ENCODE results near the gene PRKRA. TPM values are rescaled to one million over a fixed set of nuclear protein-coding genes. Genes with fewer than 3 reads are reported as not detected.

Gene PRKRA
- total and polyA plus RNA-seq, 4 donors = 8.3 to 28.1 (median 13.4) TPM

DNA sequence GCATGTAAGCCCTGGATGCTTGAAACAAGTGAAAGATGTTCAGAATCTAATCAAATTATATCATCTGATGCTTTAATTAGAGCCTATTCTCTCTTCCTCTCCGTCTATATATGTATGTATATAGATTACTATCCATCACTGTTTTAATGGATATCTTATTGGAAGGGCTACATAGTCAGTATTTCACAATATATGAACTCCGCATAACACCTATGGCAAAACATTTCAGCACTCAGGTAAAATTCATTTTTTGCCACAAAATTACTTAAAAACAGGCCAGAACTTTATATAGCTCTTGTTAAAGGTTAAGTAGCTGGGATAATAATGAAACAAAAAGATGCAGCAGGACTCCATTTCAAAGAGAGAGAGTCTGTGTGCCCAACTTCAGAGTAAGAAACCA is 1.4 kb upstream of the PRKRA start:
- Histone ChIP-seq H3K36me3 (ENCODE audit: control insufficient read depth in 4 of 4, insufficient read depth in 3 of 4, low read depth in 1 of 4, low read length in 3 of 4) (peaks cover 0 to 9% (median 7%) of the 10 kb centered on the region in 4 donors), H3K9me3 (ENCODE audit: control insufficient read depth in 4 of 4, low read length in 3 of 4) (no peaks in the 10 kb centered on the region), H3K9ac (ENCODE audit: low read depth in 1 of 2, low read length in 2 of 2) (no peak overlapping the region), H3K27me3 (ENCODE audit: control insufficient read depth in 4 of 4, insufficient read depth in 4 of 4, low read length in 3 of 4) (no peaks in the 10 kb centered on the region), H3K27ac (ENCODE audit: low read depth in 1 of 2, low read length in 2 of 2) (no peak overlapping the region), H3K4me1 (ENCODE audit: control insufficient read depth in 4 of 4, insufficient read depth in 4 of 4, low read length in 3 of 4) (peaks cover 2 to 27% (median 20%) of the 10 kb centered on the region in 4 donors), H3K4me3 (ENCODE audit: low read depth in 1 of 3, low read length in 3 of 3) (no peak overlapping the region)
- TF ChIP-seq, protein P1, sequence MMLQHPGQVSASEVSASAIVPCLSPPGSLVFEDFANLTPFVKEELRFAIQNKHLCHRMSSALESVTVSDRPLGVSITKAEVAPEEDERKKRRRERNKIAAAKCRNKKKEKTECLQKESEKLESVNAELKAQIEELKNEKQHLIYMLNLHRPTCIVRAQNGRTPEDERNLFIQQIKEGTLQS (IDR thresholded peaks at IDR 0.05) = no peak
- no peak for TF ChIP-seq YY1 (IDR thresholded peaks at IDR 0.05)
- TF ChIP-seq FOXA1 (IDR thresholded peaks at IDR 0.05) = no peak
- TF ChIP-seq, protein P2, sequence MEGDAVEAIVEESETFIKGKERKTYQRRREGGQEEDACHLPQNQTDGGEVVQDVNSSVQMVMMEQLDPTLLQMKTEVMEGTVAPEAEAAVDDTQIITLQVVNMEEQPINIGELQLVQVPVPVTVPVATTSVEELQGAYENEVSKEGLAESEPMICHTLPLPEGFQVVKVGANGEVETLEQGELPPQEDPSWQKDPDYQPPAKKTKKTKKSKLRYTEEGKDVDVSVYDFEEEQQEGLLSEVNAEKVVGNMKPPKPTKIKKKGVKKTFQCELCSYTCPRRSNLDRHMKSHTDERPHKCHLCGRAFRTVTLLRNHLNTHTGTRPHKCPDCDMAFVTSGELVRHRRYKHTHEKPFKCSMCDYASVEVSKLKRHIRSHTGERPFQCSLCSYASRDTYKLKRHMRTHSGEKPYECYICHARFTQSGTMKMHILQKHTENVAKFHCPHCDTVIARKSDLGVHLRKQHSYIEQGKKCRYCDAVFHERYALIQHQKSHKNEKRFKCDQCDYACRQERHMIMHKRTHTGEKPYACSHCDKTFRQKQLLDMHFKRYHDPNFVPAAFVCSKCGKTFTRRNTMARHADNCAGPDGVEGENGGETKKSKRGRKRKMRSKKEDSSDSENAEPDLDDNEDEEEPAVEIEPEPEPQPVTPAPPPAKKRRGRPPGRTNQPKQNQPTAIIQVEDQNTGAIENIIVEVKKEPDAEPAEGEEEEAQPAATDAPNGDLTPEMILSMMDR (IDR thresholded peaks at IDR 0.05; ENCODE audit: low read depth, low read length, missing input control) = no peak
- DNase-seq (ENCODE audit: low spot score) = no peak
- WGBS = 96% methylated on average over 2 of the region's 2 CpGs

DNA sequence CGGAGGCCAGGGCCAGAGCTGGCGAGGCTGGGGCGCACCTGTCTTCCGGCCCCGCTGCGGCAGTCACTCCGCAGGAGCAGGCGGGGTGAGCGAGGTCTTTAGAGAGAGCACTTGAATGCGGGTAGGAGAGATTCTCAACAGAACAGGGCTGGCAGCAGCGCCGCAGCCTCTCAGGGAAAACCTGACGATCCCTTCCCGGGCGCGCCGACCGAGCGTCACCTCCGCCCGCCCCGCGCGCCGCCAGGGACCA is 526 bp downstream of the PRKRA start:
- TF ChIP-seq, protein P1 (IDR thresholded peaks at IDR 0.05) = no peak
- TF ChIP-seq HNF4A (conservative IDR thresholded peaks at IDR 0.05) = no peak
- no peak for TF ChIP-seq GABPA (IDR thresholded peaks at IDR 0.05 in 1 of 2, conservative IDR thresholded peaks at IDR 0.05 in 1 of 2)
- TF ChIP-seq JUND (IDR thresholded peaks at IDR 0.05) = no peak
- TF ChIP-seq, protein P3, sequence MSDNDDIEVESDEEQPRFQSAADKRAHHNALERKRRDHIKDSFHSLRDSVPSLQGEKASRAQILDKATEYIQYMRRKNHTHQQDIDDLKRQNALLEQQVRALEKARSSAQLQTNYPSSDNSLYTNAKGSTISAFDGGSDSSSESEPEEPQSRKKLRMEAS (IDR thresholded peaks at IDR 0.05) = no peak
- no peak for TF ChIP-seq TAF1 (conservative IDR thresholded peaks at IDR 0.05)
- TF ChIP-seq FOXA1 (IDR thresholded peaks at IDR 0.05) = no peak
- TF ChIP-seq NR2F2 (IDR thresholded peaks at IDR 0.05) = no peak
- TF ChIP-seq RAD21 (IDR thresholded peaks at IDR 0.05) = no peak
- TF ChIP-seq RXRA (IDR thresholded peaks at IDR 0.05) = no peak
- no peak for TF ChIP-seq SP1 (IDR thresholded peaks at IDR 0.05)

DNA sequence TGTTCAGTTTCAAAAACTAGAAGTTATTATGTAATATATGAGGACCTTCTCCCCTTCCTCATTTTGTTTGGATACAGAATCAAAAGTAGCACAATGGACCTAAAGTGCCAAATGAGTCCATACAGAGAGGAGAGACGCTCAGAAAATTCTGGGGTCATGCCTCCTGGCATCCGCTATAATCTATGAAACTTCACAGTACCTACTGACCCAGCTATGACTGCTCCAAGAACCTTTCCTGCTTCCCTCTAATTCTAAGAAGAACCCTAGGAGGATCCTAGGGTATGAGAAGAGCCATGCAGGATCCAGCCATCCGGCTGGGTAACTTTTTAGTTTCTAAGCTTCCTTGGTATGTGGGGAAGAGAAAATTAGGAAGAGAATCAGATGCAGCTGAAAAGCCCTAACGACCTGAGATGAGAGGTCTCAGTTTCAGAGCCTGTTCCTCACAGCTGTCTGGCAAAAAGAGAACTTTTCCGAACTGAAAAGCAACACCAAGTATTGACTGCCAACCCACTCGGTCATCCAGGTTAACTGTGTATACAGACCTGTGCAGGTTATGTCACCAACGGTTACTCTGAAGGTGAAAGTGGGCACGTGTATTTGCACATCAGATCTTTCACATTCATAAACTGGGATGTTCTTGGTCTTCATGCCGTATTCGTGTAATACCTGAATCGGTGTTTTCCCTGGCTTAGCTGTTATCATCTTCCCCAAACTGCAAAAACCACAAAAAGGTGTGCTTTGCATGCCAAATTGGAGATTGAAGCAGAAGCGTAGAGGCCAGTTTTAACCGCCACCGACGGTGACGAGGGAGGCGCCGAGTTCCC is 1.1 kb downstream of the PRKRA start:
- Histone ChIP-seq H3K27ac (ENCODE audit: low read depth in 1 of 2, low read length in 2 of 2) (peak overlapping the region; percentile 99 to 100), H3K4me3 (ENCODE audit: low read depth in 1 of 3, low read length in 3 of 3) (peak overlapping the region; percentile 70 to 90 (median 81)), H3K9ac (ENCODE audit: low read depth in 1 of 2, low read length in 2 of 2) (peak overlapping the region; percentile 48 to 90), H3K36me3 (ENCODE audit: control insufficient read depth in 4 of 4, insufficient read depth in 3 of 4, low read depth in 1 of 4, low read length in 3 of 4) (peaks cover 0 to 21% (median 18%) of the 10 kb centered on the region in 4 donors), H3K4me1 (ENCODE audit: control insufficient read depth in 4 of 4, insufficient read depth in 4 of 4, low read length in 3 of 4) (peaks cover 2 to 27% (median 20%) of the 10 kb centered on the region in 4 donors), H3K9me3 (ENCODE audit: control insufficient read depth in 4 of 4, low read length in 3 of 4) (no peaks in the 10 kb centered on the region), H3K27me3 (ENCODE audit: control insufficient read depth in 4 of 4, insufficient read depth in 4 of 4, low read length in 3 of 4) (no peaks in the 10 kb centered on the region)
- WGBS = 2% methylated on average over 18 of the region's 18 CpGs
- no peak for DNase-seq (ENCODE audit: low spot score)
- TF ChIP-seq, protein P4, sequence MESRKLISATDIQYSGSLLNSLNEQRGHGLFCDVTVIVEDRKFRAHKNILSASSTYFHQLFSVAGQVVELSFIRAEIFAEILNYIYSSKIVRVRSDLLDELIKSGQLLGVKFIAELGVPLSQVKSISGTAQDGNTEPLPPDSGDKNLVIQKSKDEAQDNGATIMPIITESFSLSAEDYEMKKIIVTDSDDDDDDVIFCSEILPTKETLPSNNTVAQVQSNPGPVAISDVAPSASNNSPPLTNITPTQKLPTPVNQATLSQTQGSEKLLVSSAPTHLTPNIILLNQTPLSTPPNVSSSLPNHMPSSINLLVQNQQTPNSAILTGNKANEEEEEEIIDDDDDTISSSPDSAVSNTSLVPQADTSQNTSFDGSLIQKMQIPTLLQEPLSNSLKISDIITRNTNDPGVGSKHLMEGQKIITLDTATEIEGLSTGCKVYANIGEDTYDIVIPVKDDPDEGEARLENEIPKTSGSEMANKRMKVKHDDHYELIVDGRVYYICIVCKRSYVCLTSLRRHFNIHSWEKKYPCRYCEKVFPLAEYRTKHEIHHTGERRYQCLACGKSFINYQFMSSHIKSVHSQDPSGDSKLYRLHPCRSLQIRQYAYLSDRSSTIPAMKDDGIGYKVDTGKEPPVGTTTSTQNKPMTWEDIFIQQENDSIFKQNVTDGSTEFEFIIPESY (IDR thresholded peaks at IDR 0.05) = peak; percentile 44
- TF ChIP-seq YY1 (IDR thresholded peaks at IDR 0.05) (peak; percentile 60), FOXA1 (IDR thresholded peaks at IDR 0.05) (peak; percentile 46), GABPA (IDR thresholded peaks at IDR 0.05 in 1 of 2, conservative IDR thresholded peaks at IDR 0.05 in 1 of 2) (no peak), TAF1 (conservative IDR thresholded peaks at IDR 0.05) (peak; percentile 54), HNF4A (conservative IDR thresholded peaks at IDR 0.05) (peak in 1 of 2 donors; percentile 60), SP1 (IDR thresholded peaks at IDR 0.05) (peak; percentile 30), RAD21 (IDR thresholded peaks at IDR 0.05) (peak; percentile 2 to 19), FOXA2 (IDR thresholded peaks at IDR 0.05) (peak; percentile 77), EGR1 (IDR thresholded peaks at IDR 0.05; ENCODE audit: low read depth in 2 of 2) (peak in 1 of 2 donors; percentile 50), RXRA (IDR thresholded peaks at IDR 0.05) (peak; percentile 50 to 70), HNF4G (IDR thresholded peaks at IDR 0.05) (no peak)
- TF ChIP-seq, protein P1 (IDR thresholded peaks at IDR 0.05) = no peak
- TF ChIP-seq, protein P3 (IDR thresholded peaks at IDR 0.05) = peak; percentile 72
- TF ChIP-seq, protein P2 (IDR thresholded peaks at IDR 0.05; ENCODE audit: low read depth, low read length, missing input control) = no peak

More for the DNA sequence above, 526 bp downstream of the PRKRA start:
- no peak for DNase-seq (ENCODE audit: low spot score)
- Histone ChIP-seq H3K36me3 (ENCODE audit: control insufficient read depth in 4 of 4, insufficient read depth in 3 of 4, low read depth in 1 of 4, low read length in 3 of 4) (peaks cover 0 to 17% (median 15%) of the 10 kb centered on the region in 4 donors), H3K27ac (ENCODE audit: low read depth in 1 of 2, low read length in 2 of 2) (peak overlapping the region; percentile 99 to 100), H3K9me3 (ENCODE audit: control insufficient read depth in 4 of 4, low read length in 3 of 4) (no peaks in the 10 kb centered on the region), H3K27me3 (ENCODE audit: control insufficient read depth in 4 of 4, insufficient read depth in 4 of 4, low read length in 3 of 4) (no peaks in the 10 kb centered on the region), H3K9ac (ENCODE audit: low read depth in 1 of 2, low read length in 2 of 2) (peak overlapping the region; percentile 48 to 90), H3K4me1 (ENCODE audit: control insufficient read depth in 4 of 4, insufficient read depth in 4 of 4, low read length in 3 of 4) (peaks cover 2 to 27% (median 20%) of the 10 kb centered on the region in 4 donors), H3K4me3 (ENCODE audit: low read depth in 1 of 3, low read length in 3 of 3) (peak overlapping the region; percentile 70 to 90 (median 81))
- under 1% methylated on average over 25 of the region's 25 CpGs for WGBS
